Islet precursor cell (in vitro differentiated cells): ENCODE data around the gene DBX1.

Source experiments
- DNase-seq: peaks from one replicate; pipeline ENCODE4 v3.0.0-alpha.2; 2018

Gene DBX1

GRCh38 chr11:20120134-20120925 lies 39.9 kb downstream of the DBX1 start:
- DNase-seq: no peak

- DNase-seq: no peak
Measured at GRCh38 chr11:20119315-20119714, 41.0 kb downstream of the DBX1 start.

GRCh38 chr11:20118209-20118608 lies 42.1 kb downstream of the DBX1 start:
- DNase-seq: no peak

- DNase-seq: no peak
Measured at GRCh38 chr11:20117291-20117690, 43.0 kb downstream of the DBX1 start.

GRCh38 chr11:20116825-20117224 lies 43.5 kb downstream of the DBX1 start:
- DNase-seq: no peak

- DNase-seq: no peak
Measured at GRCh38 chr11:20114588-20114987, 45.7 kb downstream of the DBX1 start.

- DNase-seq: no peak
Measured at GRCh38 chr11:20113149-20113438, 47.2 kb downstream of the DBX1 start.

- DNase-seq: peak; percentile 97
Measured at GRCh38 chr11:20112291-20113148, 47.8 kb downstream of the DBX1 start.

- DNase-seq: no peak
Measured at GRCh38 chr11:20111871-20112270, 48.4 kb downstream of the DBX1 start.

- peak; percentile 92 for DNase-seq
Measured at GRCh38 chr11:20110908-20111669, 49.2 kb downstream of the DBX1 start.

GRCh38 chr11:20109731-20110445 lies 50.4 kb downstream of the DBX1 start:
- DNase-seq: no peak
